COLO829 (cell line): ENCODE results near the gene RAD51AP2.
A peak's percentile ranks its signal among the peaks of the same experiment; 100 is the strongest.

Experiments used
- DNase-seq: peaks from one replicate; pipeline ENCODE4 v3.0.0; 2012; ENCODE audit warnings: low spot score

RAD51AP2 gene

DNA sequence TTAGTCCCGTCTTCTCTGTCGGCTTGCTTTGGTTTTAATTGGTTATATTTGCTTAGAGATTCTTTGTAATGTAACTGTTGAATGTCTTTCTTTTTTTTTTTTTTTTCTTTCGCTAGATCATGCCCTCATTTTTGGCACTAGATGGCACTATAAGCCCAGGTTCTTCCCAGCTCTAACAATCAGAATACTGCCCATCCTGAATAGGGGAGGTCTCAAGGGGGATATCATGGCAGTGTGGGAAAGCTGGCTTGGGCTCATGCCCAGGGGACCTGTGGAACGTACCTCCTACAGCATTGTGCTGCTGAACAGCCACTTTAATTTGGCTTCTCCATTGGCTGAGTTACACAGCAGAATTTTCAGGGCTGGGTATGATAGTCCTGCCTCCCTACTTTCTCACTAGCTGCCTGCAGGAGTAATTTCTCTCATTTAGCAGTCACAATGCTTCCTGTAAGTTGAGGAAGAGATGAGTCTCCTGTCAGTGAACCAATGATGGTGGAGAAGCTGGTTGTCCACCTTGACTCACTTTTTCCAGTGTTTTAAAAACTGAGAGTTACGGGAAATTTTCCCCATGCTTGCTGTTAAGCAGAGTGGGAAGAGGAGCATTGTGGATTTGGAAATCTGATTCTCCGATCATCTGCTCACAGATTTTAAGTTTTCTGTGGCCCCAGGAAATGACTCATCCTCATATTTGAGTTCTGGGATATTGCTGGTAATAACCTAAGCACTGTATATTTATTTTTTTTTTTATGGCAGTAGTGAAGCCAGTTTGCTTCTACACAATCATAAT is 47.2 kb downstream of the RAD51AP2 start:
- peak; percentile 6 for DNase-seq

DNA sequence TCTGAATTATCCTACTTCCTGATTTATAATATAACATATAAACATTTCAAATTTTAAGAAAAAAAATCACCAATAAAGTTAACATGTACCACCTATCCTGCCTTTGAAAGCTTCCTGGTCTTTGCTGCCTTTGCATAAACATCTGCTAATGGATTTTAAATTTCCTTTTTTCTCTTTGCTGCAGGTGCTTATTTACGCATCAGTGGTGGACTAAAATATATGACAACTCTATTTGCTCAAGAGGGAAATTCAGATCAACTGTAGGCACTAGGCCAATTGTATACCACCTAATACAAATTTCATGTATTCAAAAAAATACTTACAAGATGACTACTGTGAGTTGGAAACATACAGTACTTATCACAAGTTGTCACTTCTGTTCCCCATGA is 57.2 kb downstream of the RAD51AP2 start:
- no peak for DNase-seq
